Hematopoietic multipotent progenitor cell treated with erythropoietin and hydrocortisone succinate and interleukin-3 and kit ligand, for 15 days (in vitro differentiated cells): Measurements from ENCODE around the gene GAPVD1.

Experiments used
- DNase-seq: peaks from one replicate; pipeline ENCODE4 v3.0.0-alpha.2; 2015; ENCODE audit warnings: low spot score

GAPVD1 gene

DNA sequence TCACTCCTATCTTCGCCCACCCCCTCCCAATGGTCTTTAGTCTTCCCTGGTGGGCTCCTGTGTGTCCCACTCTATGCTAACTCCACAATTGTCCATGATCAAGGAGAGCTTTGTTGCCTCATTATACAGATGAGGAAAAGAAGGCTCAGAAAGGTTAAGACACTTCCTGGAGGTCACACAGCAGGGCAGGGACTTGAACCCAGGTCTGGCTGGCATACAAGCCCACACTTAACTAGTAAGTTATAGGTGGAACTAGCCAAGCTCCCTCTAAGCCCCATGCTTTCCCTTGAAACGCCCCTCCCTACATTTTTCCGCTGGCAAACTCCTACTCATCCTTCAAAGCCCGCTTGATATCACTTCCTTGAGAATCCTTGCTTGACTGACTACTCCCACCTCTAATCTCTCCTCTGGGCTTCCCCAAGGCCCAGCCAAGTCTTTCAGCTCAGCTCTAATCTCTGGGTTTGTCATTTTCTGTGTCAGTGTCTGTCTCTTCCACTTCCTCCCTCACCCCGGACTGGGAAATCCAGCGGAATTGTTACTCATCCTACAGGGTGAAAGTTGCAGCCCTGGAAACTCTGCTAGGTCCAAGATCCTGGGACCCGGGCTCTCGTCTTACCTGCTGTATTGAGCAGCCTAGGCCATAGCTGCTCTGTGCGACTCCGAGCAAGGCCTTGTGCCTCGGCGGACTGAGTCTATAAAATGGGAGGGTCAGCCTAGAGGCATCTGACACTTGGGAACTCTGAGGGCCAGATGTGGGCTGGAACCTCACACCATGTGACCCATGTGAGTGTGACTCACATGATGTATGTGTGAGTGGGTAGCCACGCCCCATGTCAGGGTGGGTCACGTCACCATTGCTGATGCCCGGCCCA, 144.5 kb downstream of the GAPVD1 start:
- DNase-seq: no peak

DNA sequence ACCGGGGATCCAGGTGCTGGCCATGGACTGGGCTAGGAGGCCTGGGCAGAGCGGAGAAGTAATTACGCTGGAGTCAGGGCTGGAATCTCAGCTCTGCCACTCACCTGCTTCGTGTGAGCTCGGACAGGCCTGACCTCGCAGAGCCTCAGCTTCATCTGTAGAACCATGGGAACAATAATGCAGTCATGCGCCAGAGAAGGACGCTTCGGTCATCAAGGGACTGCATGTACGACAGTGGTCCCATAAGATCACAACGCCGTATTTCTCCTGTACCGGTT, 145.1 kb downstream of the GAPVD1 start:
- no peak for DNase-seq

DNA sequence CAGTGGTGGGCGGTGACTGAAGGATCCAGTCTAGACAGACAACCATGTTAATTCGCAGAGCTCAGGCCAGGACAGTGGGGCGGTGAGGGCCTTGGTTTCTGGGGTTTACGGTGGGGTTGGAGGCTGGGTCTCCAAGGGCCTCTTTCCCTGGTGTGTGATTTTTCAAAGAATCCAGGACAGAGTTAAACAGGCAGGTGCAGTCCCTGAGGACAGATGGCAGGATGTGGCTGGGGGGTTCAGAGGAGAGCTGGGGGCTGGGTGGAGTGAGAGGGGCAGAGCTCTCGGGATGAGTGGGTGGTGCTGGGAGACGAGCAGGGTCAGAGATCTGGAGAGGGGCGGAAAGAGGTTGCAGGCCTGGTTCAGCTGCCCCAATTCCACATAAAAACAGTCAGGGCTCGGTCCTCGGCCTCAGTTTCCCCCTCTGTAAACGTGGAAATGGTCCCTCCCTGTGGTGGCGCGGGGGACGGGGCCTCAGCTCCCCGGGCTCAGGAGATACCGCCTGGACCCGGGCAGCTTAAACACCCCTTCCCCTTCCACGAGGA, 145.9 kb downstream of the GAPVD1 start:
- DNase-seq: no peak

DNA sequence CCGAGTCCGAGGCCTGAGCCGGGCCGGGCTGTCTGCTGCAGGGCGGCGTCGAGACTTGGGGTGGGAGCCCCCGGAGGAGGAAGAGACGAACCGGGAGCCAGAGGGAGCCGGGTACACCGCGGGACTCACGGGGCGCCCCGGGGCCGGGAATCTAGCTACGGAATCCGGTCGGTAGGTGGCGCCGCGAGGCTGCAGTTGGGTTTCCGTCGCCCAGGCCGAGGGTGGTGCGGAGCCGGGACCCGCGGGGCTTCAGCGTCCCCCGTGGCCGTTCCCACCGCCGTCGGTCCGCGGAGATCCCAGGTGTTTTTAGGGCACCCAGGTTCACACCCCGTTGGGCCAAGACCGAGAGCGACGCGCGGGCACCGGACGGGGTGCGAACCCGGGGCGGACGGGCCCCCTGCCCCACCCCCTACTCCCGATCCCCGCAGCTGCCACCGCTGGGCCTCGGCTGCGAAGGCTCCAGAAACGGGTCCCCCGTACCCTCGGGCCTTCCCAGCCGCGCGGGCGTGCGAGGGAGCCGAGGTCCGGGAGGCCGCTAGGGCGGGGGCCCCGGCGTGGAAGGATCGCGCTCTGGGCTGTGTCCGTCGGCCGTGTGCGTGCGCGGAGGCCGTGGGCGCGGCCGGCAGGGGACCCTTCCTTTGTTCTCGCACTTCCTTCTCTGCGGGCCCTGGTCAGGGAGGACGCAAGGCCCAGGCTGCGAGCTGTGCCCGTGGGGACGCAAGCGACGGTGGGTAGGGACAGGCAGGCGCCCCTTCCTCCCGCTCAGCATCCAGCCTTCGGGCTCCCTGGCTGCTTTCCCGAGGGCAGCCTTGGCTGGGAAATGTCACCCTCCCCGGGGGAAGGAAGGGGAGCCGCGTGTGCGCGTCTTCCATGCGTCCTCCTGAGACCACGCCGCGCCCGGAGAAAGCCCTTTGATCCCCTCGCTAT, 146.6 kb downstream of the GAPVD1 start:
- peak; percentile 65 for DNase-seq

DNA sequence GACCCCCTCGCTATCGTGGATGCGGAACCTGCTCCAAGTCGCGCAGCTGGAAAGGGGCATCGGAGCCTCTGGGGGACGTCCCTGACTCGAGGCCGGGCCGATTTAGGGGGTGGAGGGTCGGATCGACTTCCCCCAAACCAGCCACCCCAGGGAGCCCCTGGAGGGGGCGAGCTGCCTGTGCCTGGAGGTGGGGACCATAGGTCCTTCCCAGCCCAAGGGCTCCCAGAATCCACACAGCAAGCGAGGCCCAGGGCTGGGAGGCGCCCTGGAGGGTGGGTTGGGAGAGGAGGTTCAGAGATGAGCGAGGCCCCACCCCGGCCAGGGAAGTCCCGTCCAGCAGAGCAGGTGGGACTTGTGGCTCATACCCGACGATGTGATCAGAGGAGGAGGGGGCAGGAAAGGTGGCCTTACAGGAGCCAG, 147.6 kb downstream of the GAPVD1 start:
- no peak for DNase-seq

DNA sequence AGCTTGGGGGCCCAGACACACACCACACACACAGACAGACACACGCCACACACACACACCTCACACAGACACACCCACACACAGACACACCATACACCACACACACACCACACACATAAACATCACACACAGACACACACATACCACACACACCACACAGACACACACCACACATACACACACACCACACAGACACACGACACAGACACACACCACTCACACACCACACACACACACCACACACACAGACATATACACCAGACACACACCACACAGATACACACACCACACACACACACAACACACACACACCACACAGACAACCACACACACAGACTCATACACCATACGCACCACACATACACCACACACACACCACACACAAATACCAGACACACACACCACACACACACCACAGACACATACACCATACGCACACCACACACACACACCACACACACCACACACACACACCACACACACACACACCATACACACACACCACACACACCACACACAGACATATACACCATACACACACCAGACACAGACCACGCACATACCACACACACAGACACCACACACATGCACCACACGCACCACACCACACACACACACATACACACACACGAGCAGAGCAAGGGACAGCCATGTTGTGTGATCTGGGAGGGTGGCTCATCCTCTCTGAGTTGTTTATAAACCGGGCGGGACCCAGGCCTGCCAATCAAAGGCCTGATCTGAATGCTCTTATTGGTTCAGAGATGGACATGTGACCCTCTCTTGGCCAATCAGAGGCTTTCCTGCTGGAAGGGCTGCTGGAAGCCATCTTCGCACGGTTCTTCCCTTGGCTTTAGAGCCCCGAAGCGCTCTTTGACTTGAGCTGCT, 148.3 kb downstream of the GAPVD1 start:
- DNase-seq: peak; percentile 54

DNA sequence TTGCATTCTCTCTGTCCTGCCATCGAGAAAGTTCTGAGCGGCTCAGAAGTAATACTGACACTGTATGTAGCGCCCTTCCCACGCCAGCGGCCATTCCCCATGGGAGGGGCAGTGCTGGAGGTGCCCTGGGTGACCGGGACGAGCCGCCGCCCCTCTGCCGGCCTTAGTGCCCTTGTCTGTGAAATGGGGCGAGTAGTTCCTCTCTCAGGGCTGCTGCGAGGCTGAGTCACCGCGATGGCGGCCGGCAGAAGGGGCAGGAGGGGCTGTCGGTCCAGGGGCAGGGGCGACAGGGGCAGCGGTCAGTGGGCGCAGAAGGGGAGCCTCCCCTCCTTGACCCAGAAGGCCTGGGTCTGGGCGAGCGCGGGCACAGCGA, 148.9 kb downstream of the GAPVD1 start:
- DNase-seq: no peak

DNA sequence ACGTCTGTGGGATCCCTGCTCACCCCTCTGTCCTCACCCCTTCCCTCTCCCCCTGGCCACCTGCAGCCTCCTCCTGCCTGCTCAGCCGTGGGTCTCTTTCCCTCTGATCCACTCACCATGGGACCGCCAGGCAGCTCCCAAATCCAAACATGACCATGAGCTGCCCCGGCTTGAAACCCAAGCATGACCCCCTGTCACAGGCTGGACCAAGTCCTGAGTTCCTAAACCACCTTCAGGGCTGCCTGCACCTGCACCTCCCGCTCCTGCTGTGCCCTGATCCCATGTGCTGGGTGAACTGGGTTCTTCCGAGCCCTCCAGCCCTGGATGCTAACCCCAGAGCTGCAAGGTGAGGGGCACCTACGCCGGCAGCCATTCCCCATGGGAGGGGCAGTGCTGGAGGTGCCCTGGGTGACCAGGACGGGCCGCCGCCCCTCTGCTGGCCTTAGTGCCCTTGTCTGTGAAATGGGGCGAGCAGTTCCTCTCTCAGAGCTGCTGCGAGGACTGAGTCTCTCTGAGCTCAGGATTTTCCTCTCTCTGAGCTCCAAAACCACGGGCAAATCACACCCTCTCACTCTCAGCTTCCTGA, 149.6 kb downstream of the GAPVD1 start:
- DNase-seq: no peak

DNA sequence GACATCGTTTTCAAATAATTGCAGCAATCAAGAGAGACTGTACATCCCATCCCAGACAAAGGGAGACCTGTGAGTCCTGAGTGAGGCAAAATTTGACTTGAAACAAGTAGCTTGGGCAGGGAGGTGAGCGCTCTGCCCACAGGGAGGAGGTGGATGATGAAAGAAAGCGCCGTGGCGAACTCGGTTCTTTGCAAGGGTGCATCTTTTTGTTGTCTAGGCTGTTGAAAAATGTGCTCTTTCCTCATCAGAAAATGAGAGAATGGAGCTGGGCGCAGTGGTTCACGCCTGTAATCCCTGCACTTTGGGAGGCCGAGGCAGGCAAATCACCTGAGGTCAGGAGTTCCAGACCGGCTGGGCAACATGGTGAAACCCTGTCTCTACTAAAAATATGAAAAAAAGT, 150.5 kb downstream of the GAPVD1 start:
- no peak for DNase-seq

DNA sequence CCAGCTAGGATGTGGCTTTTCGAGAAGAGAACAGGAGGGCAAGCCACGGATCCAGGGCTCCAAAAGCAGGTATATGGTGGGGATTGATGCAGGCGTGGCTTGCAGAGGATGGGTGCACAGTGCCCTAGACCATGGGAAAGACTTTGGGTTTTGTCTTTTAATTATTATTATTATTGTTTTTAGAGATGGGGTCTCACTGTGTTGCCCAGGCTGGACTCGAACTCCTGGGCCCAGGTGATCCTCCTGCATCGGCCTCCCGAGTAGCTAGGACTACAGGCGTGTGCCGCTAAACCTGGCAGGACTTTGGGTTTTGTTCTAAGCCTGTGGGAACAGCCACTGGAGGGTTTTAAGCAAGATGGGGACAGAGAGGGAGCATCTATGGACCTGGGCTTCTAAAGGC, 152.0 kb downstream of the GAPVD1 start:
- DNase-seq: no peak

DNA sequence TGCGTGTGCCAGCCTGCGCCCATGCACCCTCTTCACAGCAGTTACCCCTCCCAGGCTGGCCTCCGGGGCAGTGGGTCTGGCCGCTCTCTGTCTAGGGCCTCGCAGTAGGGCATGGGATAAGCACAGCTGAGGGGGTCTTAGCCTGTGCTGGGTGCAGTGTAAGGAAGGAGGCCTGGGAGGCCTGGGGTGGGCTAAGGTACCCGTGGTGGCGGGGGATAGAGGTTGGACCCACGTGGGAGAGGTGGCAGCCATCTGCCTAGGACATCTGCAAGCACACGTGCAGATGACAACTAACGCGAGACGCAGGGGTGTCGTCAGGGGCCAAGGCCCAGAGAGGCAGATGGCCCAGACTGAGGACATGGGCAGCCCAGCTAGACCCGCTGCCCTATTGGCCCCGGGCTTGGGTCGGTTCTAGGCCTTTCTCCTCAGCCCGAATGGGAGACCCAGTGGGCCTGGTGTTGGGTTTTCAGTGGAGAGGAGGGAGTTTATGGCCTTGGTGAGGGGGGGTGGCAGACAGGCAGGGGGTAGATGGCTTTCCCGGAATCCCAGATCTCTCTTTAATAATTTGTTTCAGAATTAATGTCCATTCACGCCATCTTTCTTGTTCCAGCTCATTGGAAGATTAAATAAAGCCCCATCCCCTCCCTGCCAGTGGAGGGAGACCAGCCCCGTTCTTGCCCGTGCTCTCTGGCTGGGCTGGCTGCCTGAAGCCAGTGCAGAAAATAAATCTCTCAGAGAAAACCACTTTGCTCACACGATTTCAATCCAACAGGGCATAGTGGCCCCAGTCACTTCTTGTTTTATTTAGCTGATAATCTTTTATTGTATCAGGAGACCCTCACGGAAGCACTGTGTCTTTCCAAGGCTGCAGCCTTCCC, 154.2 kb downstream of the GAPVD1 start:
- no peak for DNase-seq

DNA sequence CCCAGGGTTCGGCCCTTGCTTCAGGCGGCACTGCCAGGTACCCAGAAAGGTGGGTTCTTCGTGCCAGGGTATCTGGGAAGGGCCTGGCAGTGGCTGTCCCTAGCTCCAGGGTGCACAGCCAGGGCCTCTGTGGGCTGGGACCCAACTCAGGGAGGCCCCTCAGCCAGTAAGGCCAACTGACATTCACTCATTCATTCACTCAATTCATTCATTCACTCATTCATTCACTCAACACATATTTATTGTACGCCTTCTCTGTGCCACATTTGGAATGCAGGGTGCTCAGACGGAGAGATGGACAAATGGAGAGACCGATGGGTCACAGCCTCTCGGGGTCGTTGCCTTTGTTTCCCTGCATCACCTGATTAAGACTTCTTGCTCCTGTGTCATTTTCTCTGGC, 154.9 kb downstream of the GAPVD1 start:
- no peak for DNase-seq
